HG03520 (cell line): ENCODE results near the gene CD151.

Source experiments
- ATAC-seq: cut with Tn5 transposase; IDR thresholded peaks from one replicate; pipeline ENCODE4 v1.9.1; 2021; ENCODE audit warnings: mild to moderate bottlenecking, moderate library complexity; ENCODE audit not compliant: unreplicated experiment

CD151 gene

DNA sequence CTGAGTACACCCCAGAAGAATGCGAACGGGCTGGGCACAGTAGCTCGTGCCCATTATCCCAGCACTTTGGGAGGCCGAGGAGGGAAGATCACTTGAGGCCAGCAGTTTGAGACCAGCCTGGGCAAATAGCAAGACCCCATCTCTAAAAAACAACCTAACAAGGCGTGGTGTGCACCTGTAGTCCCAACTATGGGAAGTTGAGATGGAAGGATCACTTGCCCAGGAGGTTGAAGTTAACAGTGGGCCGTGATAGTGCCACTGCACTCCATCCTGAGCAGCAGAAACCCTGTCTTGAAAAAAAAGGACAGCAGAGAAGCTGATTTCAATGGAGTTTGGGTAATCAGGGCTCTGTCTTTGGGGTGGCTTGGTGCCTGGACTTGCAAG, 19.7 kb upstream of the CD151 start:
- no peak for ATAC-seq

GRCh38 chr11:813456-814096, 19.2 kb upstream of the CD151 start:
- ATAC-seq: no peak

DNA sequence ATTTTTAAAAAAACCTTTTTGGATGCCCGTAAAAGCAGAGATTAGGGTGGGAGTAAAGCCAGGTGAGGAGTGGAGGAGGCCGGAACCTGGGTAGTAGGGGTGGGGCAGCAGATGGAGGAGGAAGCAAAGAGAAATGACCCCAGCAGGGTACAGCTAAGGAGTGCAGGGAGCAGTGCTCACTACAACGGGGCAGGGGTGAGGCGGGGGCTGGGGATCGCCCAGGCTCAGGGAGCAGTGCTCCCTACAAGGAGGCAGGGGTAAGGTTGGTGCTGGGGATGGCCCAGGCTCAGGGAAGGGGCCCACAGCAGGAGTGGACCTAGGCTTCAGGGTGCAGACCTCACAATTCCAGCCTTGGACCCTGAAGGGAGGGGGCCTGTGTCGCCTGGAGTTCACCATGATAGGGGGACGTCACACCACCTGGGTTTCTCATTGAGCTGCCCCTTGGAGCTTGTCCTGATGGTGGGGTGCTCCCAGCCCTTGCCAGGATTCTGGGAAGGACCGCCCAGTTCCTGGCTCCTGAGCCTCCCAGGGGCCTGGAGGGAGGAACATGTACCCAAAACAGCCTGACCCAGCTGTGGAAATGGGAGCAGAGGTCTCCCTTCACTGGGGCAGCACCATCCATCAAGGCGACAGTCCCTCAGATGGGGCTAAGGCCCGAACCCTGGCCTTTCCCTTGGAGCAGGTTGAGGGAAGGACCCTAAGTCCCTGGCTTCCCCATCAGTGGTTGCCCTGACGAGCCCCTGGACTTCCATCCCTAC, 16.9 kb upstream of the CD151 start:
- ATAC-seq: no peak

DNA sequence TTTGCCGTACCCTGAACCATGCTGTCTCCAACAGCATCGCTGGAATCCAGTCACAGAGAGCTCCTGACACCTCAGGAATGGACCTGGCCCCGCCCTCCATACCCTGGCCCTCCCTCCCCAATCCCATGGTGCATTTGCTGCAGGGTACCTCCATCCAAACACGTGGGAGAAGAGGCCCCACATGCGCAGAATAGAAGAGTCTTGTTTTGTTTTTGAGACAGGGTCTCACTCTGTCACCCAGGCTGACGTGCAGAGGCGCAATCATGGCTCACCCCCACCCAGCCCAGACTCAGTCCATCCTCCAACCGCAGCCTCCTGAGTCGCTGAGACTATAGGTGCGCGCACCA, 16.3 kb upstream of the CD151 start:
- ATAC-seq: no peak

GRCh38 chr11:818396-819128, 14.2 kb upstream of the CD151 start, which contains the start of gene PNPLA2:
Gene PNPLA2, plus strand, starts transcription at chr11:818914. Its CDS starts 805 bp downstream, at chr11:819719.
- no peak for ATAC-seq

DNA sequence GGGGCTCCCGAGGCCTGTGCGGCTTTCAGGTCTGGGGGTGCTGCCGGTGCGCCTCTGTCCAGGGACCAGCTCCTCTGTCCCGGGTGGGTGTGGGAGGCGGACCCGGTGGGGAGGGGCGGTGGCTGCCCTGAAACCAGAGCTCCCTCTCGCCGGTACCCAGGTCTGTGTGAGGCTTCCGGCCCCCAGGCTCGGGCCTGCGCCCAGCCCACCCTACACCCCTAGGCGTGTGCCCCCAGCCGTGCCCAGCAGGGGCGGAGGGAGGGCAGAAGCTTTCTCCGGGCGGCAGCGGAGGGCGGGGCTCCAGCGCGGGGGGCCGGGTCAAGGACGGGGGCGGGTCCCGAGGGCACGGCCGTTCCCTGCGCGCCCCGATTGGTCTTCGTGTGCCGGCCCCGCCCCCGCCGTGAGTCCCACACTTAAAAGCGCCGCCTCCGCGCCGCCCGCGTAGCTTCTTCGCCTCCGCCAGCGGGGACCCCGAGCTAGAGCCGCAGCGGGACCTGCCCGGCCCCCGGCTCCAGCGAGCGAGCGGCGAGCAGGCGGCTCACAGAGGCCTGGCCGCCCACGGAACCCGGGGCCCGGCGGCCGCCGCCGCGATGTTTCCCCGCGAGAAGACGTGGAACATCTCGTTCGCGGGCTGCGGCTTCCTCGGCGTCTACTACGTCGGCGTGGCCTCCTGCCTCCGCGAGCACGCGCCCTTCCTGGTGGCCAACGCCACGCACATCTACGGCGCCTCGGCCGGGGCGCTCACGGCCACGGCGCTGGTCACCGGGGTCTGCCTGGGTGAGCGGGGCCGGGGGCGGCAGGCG, 13.4 kb upstream of the CD151 start:
- peak; percentile 56 for ATAC-seq

GRCh38 chr11:819943-820649, 12.7 kb upstream of the CD151 start:
- peak; percentile 40 for ATAC-seq

- no peak for ATAC-seq
Measured at GRCh38 chr11:820655-821511, 11.9 kb upstream of the CD151 start.

DNA sequence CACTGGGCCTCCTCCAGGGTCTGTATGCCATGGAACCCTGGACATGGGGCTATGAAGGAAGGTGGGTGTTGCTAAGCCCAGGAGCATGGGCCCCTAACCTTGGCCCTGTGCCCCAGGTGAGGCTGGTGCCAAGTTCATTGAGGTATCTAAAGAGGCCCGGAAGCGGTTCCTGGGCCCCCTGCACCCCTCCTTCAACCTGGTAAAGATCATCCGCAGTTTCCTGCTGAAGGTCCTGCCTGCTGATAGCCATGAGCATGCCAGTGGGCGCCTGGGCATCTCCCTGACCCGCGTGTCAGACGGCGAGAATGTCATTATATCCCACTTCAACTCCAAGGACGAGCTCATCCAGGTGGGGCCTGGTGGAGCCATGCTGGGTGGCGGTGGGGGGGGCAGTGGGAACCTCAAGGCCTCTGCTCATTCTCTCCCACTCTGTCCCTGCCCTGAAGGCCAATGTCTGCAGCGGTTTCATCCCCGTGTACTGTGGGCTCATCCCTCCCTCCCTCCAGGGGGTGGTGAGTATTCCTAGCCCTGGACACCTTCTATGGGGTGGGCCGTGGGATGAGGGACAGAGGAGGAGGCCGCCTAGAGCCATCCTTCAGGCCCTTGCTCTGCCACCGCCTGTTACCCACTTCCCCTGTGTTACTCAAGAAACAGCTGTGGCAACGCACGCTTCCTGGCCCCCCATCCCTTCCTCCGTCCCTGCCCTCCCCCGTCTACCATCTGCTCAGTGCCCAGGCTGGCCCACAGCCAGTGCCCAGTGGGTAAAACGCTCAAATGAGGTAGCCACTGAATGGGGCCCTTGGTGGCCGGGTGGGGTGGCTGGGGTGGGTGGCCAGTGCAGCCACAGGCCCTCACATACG, 11.0 kb upstream of the CD151 start:
- ATAC-seq: no peak

DNA sequence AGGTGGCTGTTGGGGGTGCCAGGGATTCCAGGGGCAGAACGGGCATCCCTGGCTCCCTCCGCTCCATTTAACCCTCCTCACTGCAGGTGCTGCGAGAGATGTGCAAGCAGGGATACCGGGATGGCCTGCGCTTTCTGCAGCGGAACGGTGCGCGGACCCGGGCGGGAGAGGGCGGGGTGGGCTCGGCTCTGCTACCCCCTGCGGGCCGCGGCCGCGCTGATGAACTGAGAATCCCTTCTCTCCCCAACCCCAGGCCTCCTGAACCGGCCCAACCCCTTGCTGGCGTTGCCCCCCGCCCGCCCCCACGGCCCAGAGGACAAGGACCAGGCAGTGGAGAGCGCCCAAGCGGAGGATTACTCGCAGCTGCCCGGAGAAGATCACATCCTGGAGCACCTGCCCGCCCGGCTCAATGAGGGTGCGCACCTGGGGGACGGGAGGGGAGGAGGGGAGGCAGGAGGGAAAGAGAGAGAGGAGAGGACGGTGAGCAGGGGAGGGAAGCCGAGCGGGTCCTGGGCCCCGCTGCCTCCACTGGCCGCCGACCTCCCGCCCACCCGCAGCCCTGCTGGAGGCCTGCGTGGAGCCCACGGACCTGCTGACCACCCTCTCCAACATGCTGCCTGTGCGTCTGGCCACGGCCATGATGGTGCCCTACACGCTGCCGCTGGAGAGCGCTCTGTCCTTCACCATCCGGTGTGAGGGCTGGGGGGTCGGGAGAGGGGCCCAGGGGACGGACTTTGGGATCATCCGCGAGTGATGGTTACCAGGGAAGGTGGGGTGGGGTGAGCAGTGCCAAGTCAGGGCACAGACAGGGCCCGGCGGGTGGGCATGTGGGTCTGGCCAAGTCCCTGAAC, 9.1 kb upstream of the CD151 start:
- no peak for ATAC-seq

DNA sequence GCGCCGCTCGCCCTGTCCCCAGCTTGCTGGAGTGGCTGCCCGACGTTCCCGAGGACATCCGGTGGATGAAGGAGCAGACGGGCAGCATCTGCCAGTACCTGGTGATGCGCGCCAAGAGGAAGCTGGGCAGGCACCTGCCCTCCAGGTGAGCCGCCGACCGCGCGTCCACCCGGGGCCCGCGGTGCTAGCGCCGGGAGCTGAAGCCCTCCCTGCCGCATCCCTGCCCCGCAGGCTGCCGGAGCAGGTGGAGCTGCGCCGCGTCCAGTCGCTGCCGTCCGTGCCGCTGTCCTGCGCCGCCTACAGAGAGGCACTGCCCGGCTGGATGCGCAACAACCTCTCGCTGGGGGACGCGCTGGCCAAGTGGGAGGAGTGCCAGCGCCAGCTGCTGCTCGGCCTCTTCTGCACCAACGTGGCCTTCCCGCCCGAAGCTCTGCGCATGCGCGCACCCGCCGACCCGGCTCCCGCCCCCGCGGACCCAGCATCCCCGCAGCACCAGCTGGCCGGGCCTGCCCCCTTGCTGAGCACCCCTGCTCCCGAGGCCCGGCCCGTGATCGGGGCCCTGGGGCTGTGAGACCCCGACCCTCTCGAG, 8.4 kb upstream of the CD151 start:
- no peak for ATAC-seq

- no peak for ATAC-seq
Measured at GRCh38 chr11:824942-825341, 7.8 kb upstream of the CD151 start.

GRCh38 chr11:825366-826226, 7.2 kb upstream of the CD151 start:
- no peak for ATAC-seq

DNA sequence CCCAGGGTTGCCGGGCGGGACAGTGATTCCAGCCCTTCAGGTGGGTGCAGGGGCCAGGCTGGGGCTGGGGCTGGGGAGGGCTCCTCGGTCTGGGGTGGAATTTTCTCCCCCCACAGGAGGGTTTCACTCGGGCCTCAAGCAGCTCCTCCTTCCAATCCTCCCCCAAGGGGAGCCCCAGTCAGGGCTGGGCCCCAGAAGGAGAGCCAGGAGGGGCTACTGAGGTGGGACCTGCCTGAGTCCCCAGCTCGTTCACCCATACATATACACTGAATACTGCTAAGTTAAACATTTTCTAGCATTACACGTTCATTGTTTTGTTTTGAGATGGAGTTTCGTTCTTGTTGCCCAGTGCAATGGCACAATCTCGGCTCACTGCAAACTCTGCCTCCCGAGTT, 6.5 kb upstream of the CD151 start:
- ATAC-seq: no peak

DNA sequence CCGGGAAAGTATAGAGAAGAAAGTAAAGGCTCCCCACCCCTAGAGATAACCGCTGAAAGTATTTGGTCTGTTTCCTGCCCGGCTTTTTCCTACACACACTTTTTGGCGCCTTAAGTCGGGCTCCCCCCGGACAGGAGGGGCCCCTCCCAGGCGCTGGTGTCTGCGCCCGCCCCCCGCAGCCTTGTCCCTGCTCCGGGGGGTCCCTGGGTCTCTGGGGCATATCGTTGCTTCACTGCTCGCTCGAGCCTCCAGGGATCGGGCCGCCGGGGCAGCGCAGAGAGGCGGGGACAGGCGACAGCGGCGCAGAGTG, 6.0 kb upstream of the CD151 start:
- no peak for ATAC-seq

DNA sequence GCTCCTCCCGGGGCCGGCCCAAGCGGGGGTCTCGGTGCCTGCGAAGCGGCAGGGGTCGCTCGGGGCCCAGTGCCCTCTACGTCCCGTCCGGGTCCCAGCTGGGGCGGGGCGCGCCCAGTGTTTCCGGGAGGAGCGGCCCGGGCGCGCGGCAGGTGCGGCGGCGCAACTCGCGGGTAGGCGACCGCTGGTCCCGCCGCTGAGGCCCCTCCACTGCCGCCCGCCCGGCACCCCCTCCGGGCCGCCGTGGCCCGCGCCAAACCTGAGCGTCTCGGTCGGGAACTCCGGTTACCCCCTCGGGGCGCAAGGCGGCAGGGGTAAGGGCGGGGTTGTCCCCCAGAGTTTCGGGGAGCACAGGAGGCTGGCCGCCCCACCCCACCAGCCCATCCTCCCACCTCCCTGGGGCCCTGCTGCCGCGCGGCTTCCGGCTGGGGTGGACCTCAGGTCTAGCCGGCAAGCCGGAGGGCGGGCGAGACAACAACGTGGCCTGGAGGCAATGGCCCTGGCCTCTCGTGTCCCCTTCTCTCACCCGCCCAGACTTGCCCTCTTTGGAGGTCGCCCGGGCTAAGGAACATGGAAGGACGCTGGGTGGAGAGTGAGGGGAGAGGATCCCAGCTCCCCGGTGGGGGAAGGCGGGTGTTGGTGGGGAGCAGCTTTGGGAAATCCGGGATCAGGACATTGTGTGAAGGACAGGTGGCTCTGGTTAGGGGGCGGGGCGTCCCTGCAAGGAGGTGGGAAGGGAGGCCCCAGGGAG, 5.4 kb upstream of the CD151 start:
- ATAC-seq: peak; percentile 38
